Suppressor macrophage treated with lipopolysaccharide for 1 hour (primary cell): ENCODE results near the gene GLRX.
"Not testable (repeated sequence)": the region's sequence is repeated elsewhere in the genome, so short reads cannot be mapped to it uniquely, and the experiment has no call there.

Experiments
- DNase-seq, 3 donors: peaks; one replicate each; pipeline ENCODE4 v3.0.0-alpha.2; 2020 to 2022

The GLRX gene

DNA sequence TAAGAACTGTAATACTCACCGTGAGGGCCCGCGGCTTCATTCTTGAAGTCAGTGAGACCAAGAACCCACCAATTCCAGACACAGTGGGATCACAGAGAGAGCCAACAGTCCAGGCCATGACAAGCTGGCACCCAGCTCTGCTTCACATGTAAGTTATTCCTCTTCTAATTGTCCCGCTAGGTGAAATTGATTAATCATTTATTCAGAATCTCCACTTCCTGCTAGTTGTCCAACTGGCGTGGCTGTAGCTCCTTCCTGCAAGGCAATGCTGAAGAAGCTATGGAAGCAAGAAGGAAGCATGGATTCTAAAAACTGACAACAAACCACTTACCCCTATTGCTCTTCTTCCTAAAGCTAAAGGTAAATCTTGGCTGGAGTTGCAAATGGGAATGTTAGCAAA lies 30.0 kb upstream of the GLRX start:
- DNase-seq = no peak

- not testable (repeated sequence) for DNase-seq
These were observed 28.6 kb upstream of the GLRX start for GRCh38 chr5:95851141-95851540.

DNA sequence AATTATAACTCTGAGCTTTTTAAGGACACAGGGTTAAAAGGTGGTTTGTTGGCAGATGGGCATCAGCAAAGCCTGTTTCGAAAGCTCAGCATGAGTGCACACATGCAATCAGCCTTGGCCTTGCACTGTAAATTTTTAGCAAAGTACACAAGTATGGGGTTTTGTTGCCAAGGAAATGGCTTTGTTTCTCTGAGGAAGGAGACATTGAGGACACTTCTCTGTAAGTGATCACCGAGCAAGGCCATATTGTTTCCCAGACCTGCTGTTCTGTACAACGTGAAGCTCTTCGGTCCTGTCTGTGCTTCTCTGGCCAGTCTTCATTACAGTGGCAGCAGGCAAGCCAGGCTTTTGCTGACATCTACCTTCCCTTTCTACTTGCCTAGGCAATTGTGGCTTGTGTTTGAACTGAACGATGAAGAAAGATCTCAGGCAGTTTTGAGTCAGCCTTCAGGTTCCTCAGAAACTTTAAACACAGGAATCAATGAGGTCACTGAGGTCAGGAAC lies 27.9 kb upstream of the GLRX start:
- DNase-seq = peak in 2 of 3 donors; percentile 38 to 39

DNA sequence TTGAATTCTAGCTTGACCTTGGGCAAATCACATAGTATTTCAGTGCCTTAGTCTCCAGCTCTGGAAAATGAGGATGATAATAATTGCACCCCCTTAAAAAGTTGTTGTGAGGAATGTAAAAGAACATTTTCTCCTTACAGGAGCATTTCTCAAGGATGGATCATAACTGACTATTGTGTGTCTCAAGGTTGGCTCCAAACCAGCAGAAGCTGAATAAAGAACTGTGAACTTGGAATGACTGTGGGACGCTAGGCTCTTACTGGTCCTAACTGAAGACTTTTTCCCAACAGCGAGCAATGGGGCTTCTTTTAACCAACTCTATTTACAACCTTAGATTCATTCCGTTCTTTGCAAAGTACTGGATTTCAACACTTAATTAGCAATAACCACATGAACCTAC lies 26.2 kb upstream of the GLRX start:
- no peak for DNase-seq

- DNase-seq = no peak
These were observed 24.7 kb upstream of the GLRX start for GRCh38 chr5:95847261-95847592.

GRCh38 chr5:95846554-95847260 lies 24.2 kb upstream of the GLRX start:
- DNase-seq = peak; percentile 80 to 86 (median 82)

DNA sequence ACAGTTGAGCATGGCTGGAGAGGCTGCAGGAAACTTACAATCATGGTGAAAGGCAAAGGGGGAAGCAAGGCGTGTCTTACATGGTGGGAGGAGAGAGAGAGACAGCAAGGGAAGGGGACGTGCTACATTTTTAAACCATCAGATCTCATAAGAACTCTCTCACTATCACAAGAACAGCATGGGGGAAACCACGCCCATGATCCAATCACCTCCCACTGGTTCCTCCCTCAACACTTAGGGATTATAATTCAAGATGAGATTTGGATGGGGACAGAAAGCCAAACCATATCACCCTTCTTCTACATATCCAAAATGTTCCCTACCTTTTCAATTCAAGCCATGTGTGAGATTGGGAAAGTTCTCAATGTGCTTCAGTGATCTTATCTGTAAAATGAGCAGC lies 22.9 kb upstream of the GLRX start:
- DNase-seq = peak in 2 of 3 donors; percentile 20 to 43

- peak; percentile 46 to 74 (median 57) for DNase-seq
These were observed 21.3 kb upstream of the GLRX start for GRCh38 chr5:95843733-95844223.

DNA sequence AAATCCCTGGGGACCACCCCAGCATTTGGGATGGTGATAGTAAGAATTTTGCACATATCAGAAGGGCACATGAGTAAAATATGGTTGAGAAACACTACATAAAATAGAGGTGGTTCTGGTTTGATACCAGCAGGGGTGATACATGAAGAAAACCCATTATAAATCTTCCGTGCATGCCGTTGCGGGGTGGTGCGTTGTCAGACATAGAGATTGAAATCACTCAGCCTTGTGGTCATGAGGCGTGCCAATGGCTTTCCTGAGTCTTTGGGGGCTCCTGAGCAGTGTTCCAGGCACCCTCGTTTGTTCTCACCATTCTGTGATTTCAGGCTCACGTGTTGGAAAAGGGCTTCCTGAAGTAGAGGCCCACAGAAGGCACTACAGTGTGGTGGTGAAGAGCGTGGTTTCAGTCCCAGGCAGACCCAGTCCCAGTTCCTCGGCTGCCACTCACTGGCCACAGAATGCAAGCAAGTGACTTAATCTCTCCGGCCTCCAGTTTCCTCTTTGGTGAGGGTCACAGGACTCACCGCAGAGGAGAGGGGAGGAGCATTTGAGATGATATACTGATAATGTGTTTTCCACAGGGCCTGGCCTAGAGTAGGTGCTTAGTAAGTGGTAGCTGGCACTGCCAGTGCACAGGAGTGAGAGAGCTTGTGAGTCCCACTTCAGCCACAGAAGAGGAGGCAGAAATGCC lies 20.5 kb upstream of the GLRX start:
- DNase-seq = peak; percentile 94 to 98 (median 96)

DNA sequence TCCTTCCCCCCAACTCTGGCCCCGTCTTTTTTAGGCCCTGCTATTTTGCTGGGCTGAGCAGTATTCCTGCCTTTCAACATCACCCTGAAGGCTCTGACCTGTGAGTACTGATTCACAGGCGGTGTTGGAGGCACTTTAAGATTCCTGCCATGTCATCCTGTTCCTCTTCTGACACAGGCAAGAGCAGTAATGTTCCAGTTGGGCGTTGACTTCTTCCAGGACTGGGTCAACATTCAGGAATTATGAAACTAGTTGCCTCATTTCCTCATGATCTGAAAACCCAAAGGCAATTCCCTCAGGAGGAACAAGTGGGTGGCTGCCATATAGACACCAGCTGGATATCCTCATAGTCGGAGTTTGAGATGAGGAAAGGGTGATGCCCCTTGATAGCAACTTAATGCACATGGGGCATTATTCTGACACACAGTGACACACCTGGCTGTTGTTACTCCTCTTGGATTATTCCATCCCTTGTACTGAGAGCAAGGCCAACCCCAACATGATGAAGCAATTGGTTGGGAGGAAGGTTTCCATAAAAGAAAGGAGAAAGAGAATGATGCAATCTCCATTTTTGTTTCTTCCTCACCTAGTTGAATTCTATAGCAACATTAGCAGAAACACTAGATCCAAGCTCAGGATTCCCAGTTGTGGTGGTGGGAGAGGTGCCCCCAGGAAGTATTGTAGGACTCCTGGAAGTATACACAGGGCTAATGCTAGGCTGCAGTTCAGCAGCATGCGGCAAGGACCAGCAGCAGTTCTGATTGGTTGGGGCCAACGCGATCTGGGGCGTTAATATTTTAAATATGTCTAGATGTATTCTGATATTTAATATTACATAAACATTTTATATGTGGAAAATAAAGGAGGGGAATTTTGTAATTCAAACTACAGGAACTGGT lies 19.6 kb upstream of the GLRX start:
- DNase-seq = peak; percentile 91 to 99 (median 96)

DNA sequence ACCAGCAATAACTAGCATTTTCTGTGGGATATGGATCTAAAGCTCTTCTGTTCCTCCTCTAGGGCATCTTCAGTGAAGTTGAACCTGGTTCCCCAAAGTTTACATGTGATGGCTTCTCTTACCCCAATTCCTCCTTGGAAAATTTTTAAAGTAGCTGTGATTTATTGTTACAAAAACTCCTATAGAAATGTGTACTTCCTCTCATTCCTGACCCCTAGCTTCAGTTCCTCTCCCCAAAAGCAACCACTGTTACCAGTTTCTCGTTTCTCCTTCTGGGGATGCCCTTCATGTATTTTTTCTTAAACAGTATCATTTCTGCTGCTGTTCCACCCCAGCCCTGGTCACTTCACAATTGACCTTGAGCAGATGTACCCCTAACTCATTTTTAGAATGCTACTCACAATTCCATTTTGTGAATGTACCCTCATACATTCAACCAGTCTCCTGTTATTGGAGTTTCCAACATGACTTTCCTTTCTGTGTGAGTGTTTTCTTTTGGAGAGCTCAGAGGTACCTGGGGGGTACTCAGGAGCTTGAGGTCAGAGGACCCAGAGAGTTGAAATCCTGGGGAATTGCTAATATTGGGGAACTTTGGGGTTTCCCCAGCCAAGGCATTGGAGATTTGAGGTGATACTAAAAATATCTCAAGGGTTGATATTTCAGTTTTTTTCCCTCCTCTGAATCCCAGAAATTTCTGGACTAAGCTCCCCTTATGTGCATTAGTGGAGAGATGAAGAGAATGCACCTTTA lies 18.6 kb upstream of the GLRX start:
- DNase-seq = peak; percentile 72 to 86 (median 76)

- DNase-seq = no peak
These were observed 17.1 kb upstream of the GLRX start for GRCh38 chr5:95839658-95840057.

DNA sequence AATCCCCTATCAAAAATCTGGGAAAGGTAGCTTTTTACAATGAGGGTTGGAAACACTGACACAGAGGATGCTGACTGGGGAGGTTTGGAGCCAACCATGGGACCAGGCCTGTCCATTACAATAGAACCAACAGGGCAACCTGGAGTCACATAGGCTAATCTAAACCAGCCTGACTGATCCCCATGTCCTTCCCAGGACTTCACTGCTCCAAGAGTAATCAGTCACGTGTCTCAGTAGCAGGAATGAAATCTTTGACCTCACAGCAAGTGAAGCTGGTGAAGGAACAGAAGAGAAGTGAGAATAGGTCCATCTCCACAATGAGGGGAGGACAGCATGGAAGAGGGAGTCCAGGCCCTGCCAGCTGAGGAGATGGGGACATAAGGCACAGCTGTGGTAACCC lies 16.0 kb upstream of the GLRX start:
- no peak for DNase-seq

DNA sequence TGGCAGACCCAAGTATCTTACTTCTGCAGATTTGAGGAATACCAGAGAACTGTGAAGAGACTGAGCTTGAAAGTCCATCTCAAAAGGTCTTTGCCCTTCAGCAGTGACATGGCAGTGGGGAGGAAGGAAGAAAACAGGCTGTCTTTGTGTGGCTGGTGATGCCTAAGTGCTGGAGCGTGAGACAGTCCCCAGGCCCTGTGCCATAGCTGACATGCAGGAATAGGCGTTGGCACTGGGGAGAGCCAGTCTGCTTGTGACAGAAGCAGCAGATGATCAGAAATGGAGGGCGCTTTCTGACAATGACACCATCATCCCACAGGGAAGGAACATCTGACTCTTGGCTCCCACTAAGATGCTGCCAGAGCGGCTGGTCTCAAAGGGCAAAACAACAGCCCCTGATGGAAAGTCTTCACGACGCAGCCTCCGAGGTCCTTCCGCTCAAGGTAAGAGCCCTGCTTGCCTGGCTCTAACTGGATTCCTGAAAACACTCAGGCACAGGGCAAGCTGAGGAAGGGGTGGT lies 15.5 kb upstream of the GLRX start:
- no peak for DNase-seq

- DNase-seq = no peak
These were observed 15.0 kb upstream of the GLRX start for GRCh38 chr5:95837492-95837891.

DNA sequence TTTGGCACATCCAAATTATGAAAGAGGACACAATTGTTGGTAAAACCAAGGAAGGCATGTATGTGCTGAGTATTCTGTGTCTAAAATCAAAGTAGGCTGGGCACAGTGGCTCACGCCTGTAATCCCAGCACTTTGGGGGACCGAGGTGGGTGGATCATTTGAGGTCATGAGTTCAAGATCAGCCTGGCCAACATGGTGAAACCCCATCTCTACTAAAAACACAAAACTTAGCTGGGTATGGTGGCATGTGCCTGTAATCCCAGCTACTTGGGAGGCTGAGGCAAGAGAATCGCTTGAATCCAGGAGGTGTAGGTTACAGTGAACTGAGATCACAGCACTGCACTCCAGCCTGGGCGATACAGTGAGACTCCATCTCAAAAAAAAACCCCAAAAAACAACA lies 14.4 kb upstream of the GLRX start:
- not testable (repeated sequence) for DNase-seq

DNA sequence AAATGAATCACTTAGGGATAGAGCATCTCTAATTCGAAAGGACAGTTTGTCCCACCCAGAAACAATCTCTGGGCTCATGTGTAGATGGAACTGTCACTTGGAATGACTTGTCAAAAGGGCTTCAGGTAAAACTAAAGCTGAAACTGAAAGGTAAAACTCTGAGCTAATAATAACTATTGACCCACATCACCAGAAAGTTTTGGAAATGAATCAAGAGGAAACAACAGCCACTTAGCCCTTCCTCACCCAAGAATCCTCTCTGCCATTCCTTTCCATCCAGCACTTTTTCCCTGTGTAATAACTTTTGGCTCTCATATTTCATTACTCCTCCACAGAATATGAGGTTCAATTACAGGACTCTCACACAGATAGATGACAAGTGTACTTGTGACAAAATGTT lies 14.0 kb upstream of the GLRX start:
- DNase-seq = no peak

DNA sequence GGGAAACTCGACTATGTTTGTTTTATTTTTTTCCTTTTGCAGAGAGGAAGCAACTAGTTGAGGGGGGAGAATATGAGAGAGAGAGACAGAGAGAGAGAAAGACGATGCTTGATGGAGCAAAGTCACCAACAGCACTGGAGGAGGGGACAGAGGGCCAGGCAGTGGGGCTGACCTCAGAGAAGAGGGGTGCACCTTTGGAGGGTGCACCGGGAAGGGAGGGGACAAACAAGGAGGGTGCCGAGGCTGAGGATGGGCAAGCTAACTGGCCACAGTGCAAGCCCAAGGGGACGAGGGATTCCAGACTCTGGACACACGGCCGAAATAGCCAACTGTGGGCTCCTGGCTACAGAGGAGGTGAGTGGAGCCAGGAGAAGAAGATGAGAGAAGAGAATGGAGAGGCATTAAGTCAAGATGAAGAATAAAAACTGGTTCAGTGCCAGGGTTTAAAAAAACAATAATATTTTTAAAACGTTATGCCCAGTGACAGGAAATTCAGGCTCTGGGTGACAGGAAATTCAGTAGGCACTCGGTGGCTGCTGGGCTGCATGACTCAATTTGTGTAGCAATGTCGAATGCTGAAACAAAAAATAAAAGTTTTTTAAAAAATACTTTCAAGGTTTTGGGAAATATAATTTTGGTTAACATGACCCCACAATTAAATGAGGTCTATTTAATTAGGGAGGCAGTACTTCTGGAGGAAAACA lies 13.3 kb upstream of the GLRX start:
- DNase-seq = peak; percentile 67 to 77 (median 75)

DNA sequence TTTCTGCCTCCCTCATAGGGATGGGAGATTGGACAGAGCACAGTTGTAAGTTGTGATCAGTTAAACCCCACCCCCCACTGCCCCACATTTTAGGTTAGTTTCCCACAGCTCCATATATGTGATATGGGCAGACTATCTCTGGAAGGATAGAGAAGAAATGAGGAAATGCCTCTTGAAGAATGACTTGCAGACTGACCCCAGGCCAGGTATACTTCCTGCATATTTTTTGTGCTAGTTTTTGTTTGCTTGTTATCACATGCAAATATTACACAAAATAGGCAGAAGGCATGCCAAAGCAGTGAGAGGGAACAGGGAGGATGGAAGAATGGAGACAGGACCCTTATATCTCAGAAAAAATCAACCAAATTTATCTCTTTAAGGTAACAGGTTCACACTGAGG lies 10.1 kb upstream of the GLRX start:
- no peak for DNase-seq

DNA sequence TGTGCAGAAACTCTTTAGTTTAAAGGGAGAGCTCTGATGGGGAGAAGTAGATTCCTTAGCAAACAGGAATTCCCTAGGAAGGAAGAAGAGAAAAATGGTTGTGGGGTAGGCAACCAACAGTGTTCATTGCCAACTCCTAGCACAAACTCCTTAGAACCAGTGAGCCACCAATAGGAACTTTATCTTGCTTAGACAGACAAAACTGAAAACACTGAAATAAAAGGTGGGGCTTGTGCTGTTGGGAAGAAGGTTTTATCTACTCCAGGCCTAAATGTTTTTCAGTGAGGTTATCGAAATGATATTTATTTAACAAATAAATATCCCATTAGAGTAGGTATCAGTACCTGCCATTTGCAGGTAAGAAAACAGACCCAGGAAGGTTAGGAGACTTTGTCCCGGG lies 7.7 kb upstream of the GLRX start:
- DNase-seq = no peak

DNA sequence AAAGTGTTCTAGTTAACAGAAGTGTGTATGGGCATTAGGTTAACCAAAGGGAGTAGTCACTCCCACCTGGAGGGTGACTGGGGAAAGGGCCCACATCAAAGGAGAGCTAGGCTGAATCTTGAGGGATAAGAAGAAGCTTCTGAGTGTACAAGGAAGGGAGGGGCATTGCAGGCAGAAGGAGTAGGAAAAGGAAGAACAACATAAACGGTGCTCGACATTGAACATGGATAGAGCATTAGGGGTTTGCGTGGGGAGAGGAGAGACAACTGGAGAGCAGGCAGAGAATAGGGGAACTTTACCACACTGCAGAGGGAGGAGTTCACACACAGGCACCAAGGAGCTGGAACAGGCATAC lies 5.3 kb upstream of the GLRX start:
- peak in 1 of 3 donors; percentile 29 for DNase-seq
